GM12891 (cell line): ENCODE measurements around the gene GAK.

Experiments
- POLR2A ChIP-seq: IDR thresholded peaks from 2 replicates; pipeline ENCODE4 v1.6.1; 2011; ENCODE audit warnings: low read depth, low read length, control low read depth
- POLR2AphosphoS5 ChIP-seq: IDR thresholded peaks from 2 replicates; pipeline ENCODE4 v1.6.1; 2011; ENCODE audit warnings: low read depth, low read length, control low read depth
- TAF1 ChIP-seq: IDR thresholded peaks from 2 replicates; pipeline ENCODE4 v1.6.1; 2011; ENCODE audit warnings: low read depth, low read length, control low read depth

DNA sequence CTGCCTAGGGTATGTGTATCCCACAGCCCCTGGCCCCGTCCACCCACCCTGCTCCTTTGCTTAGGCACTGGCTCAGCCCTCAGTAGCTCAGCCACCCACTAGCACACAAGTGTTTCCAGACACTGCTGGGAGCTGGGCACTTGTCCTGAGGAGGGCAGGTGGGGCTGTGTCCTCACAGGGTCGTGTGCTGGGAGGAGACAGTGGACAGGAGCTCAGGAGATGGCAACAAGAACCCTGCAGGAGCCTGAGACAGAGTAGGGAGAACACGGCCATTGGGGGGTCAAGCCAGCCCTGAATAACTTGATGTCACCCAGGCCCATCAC lies 100.7 kb downstream of the GAK start:
- no peak for TF ChIP-seq POLR2A
- TF ChIP-seq POLR2AphosphoS5, result no peak
- TF ChIP-seq TAF1, result no peak
